ENCODE data around the gene CRYBA1.
"Not testable (repeated sequence)": the region's sequence is repeated elsewhere in the genome, so short reads cannot be mapped to it uniquely, and the experiment has no call there.

GRCh38 chr17:29234972-29235371, 11.7 kb upstream of the CRYBA1 start:
- TF ChIP-seq, protein P1, sequence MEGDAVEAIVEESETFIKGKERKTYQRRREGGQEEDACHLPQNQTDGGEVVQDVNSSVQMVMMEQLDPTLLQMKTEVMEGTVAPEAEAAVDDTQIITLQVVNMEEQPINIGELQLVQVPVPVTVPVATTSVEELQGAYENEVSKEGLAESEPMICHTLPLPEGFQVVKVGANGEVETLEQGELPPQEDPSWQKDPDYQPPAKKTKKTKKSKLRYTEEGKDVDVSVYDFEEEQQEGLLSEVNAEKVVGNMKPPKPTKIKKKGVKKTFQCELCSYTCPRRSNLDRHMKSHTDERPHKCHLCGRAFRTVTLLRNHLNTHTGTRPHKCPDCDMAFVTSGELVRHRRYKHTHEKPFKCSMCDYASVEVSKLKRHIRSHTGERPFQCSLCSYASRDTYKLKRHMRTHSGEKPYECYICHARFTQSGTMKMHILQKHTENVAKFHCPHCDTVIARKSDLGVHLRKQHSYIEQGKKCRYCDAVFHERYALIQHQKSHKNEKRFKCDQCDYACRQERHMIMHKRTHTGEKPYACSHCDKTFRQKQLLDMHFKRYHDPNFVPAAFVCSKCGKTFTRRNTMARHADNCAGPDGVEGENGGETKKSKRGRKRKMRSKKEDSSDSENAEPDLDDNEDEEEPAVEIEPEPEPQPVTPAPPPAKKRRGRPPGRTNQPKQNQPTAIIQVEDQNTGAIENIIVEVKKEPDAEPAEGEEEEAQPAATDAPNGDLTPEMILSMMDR (IDR thresholded peaks at IDR 0.05): not testable (repeated sequence)
- TF ChIP-seq POLR2AphosphoS5, EP300, POLR2A (IDR thresholded peaks at IDR 0.05): not testable (repeated sequence)

Data from gastroesophageal sphincter (tissue), 3 donors.